HEK293 (cell line): Measurements from ENCODE around the gene KRT80.

ENCODE experiments used
- CTCF ChIA-PET: fragments of 350-600 bp; formaldehyde crosslinking; extraction: SDS; loops from one replicate; lab custom pipeline; 2021; ENCODE audit warnings: antibody characterized with exemption; lab: Yijun Ruan, JAX
- POLR2A ChIA-PET: fragments of 300-600 bp; formaldehyde crosslinking; extraction: SDS; loops from one replicate; lab custom pipeline; 2020; ENCODE audit warnings: antibody characterized with exemption, inconsistent platforms; lab: Yijun Ruan, JAX
- H3K27ac ChIP-seq: fragments of 200-500 bp; sonication (Bioruptor generic); 2 replicates; pipeline ENCODE4 v1.5.1; 2014; ENCODE audit warnings: low read depth, low read length, control low read depth, inconsistent platforms; ENCODE audit errors: extremely low read depth
- H3K36me3 ChIP-seq, 2 experiments: fragments of 200-500 bp in 1 of 2; sonication (Bioruptor generic) in 1 of 2; 1 replicate in 1 of 2; 2 replicates in 1 of 2; pipeline ENCODE4 v1.5.1; 2014 to 2017; ENCODE audit warnings: inconsistent platforms in 2 of 2, low read length in 2 of 2; ENCODE audit not compliant: control insufficient read depth in 2 of 2, insufficient read depth in 1 of 2
- H3K4me1 ChIP-seq: fragments of 200-500 bp; sonication (Bioruptor generic); 2 replicates; pipeline ENCODE4 v1.5.1; 2014; ENCODE audit warnings: mild to moderate bottlenecking, low read length, inconsistent platforms; ENCODE audit not compliant: control insufficient read depth, insufficient read depth
- H3K4me3 ChIP-seq: 2 replicates; pipeline ENCODE4 v1.5.1; 2011; ENCODE audit warnings: low read depth, mild to moderate bottlenecking, control low read depth, low read length, moderate library complexity
- H3K9me3 ChIP-seq: fragments of 200-500 bp; sonication (Bioruptor generic); 2 replicates; pipeline ENCODE4 v1.5.1; 2014; ENCODE audit warnings: low read depth, low read length, inconsistent platforms; ENCODE audit not compliant: control insufficient read depth, insufficient read depth
- GLIS1 ChIP-seq: fragments of 450-650 bp; formaldehyde crosslinking; IDR thresholded peaks from 2 replicates; pipeline ENCODE4 v1.5.1; 2016; ENCODE audit warnings: missing biosample characterization, missing genetic modification characterization
- IKZF3 ChIP-seq: fragments of 450-650 bp; IDR thresholded peaks from 2 replicates; pipeline ENCODE4 v1.5.0; 2018; ENCODE audit warnings: missing biosample characterization, mild to moderate bottlenecking, missing genetic modification characterization, moderate library complexity
- SCRT2 ChIP-seq: fragments of 450-650 bp; formaldehyde crosslinking; IDR thresholded peaks from 2 replicates; pipeline ENCODE4 v1.5.1; 2016; ENCODE audit warnings: missing biosample characterization, missing genetic modification characterization
- ZBTB17 ChIP-seq: fragments of 450-650 bp; formaldehyde crosslinking; IDR thresholded peaks from 2 replicates; pipeline ENCODE4 v1.5.1; 2016; ENCODE audit warnings: missing biosample characterization, missing genetic modification characterization
- ZBTB48 ChIP-seq: fragments of 450-650 bp; formaldehyde crosslinking; IDR thresholded peaks from 2 replicates; pipeline ENCODE4 v1.5.1; 2016; ENCODE audit warnings: missing biosample characterization, missing genetic modification characterization
- ZFP37 ChIP-seq: fragments of 450-650 bp; formaldehyde crosslinking; IDR thresholded peaks from 2 replicates; pipeline ENCODE4 v1.5.1; 2016; ENCODE audit warnings: missing biosample characterization, missing genetic modification characterization
- ZNF2 ChIP-seq: fragments of 450-650 bp; formaldehyde crosslinking; IDR thresholded peaks from 2 replicates; pipeline ENCODE4 v1.5.1; 2016; ENCODE audit warnings: missing biosample characterization, missing genetic modification characterization
- ZNF248 ChIP-seq: fragments of 450-650 bp; formaldehyde crosslinking; IDR thresholded peaks from 2 replicates; pipeline ENCODE4 v1.5.1; 2017; ENCODE audit warnings: missing biosample characterization, missing genetic modification characterization
- ZNF341 ChIP-seq: fragments of 450-650 bp; formaldehyde crosslinking; IDR thresholded peaks from 2 replicates; pipeline ENCODE4; 2016; ENCODE audit warnings: low read depth, missing biosample characterization, missing genetic modification characterization
- ZNF501 ChIP-seq: fragments of 450-650 bp; formaldehyde crosslinking; IDR thresholded peaks from 2 replicates; pipeline ENCODE4 v1.5.1; 2016; ENCODE audit warnings: missing biosample characterization, missing genetic modification characterization
- ZNF596 ChIP-seq: fragments of 450-650 bp; IDR thresholded peaks from 2 replicates; pipeline ENCODE4 v1.5.0; 2018; ENCODE audit warnings: missing biosample characterization, mild to moderate bottlenecking, missing genetic modification characterization, moderate library complexity
- ZNF600 ChIP-seq: fragments of 450-650 bp; formaldehyde crosslinking; IDR thresholded peaks from 2 replicates; pipeline ENCODE4 v1.5.1; 2016; ENCODE audit warnings: missing biosample characterization, missing genetic modification characterization
- ZNF629 ChIP-seq: fragments of 450-650 bp; formaldehyde crosslinking; IDR thresholded peaks from 2 replicates; pipeline ENCODE4 v1.5.1; 2017; ENCODE audit warnings: missing biosample characterization, missing genetic modification characterization
- ZNF654 ChIP-seq: fragments of 450-650 bp; formaldehyde crosslinking; IDR thresholded peaks from 2 replicates; pipeline ENCODE4 v1.5.1; 2016; ENCODE audit warnings: low read depth, missing biosample characterization, missing genetic modification characterization
- ZNF701 ChIP-seq: fragments of 450-650 bp; formaldehyde crosslinking; IDR thresholded peaks from 2 replicates; pipeline ENCODE4 v1.5.1; 2016; ENCODE audit warnings: missing biosample characterization, missing genetic modification characterization
- TF ChIP-seq, protein P1 (sequence below): fragments of 450-650 bp; formaldehyde crosslinking; IDR thresholded peaks from 2 replicates; pipeline ENCODE4 v1.5.1; 2017; ENCODE audit warnings: missing biosample characterization, missing genetic modification characterization
- TF ChIP-seq, protein P2 (sequence below): fragments of 450-650 bp; formaldehyde crosslinking; IDR thresholded peaks from 2 replicates; pipeline ENCODE4 v1.5.1; 2016; ENCODE audit warnings: missing biosample characterization, missing genetic modification characterization
- TF ChIP-seq, protein P3 (sequence below): fragments of 450-650 bp; formaldehyde crosslinking; IDR thresholded peaks from 2 replicates; pipeline ENCODE4 v1.5.1; 2016; ENCODE audit warnings: missing biosample characterization, missing genetic modification characterization

Gene KRT80

DNA sequence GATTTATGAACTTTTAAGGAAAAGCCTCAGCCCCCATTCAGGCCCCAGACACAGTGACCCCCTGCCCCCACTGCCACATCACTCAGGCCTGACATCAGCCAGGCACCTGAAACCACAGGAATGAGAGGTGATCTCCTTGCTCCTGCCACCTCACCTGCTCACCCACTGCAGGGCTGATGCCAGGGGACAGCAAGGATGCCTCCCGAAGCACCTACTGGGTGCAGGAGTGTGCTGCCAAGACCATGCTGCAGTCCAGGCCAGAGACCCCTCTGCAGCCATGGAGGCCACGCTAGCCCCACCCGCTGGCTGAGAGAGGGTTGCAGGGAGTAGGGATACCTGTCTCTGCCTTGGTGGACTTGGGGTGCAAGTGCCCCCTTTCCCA is 22.6 kb upstream of the KRT80 start (continued):
- TF ChIP-seq, protein P1, sequence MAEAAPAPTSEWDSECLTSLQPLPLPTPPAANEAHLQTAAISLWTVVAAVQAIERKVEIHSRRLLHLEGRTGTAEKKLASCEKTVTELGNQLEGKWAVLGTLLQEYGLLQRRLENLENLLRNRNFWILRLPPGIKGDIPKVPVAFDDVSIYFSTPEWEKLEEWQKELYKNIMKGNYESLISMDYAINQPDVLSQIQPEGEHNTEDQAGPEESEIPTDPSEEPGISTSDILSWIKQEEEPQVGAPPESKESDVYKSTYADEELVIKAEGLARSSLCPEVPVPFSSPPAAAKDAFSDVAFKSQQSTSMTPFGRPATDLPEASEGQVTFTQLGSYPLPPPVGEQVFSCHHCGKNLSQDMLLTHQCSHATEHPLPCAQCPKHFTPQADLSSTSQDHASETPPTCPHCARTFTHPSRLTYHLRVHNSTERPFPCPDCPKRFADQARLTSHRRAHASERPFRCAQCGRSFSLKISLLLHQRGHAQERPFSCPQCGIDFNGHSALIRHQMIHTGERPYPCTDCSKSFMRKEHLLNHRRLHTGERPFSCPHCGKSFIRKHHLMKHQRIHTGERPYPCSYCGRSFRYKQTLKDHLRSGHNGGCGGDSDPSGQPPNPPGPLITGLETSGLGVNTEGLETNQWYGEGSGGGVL = no peak
- TF ChIP-seq ZNF629 (tag by site-specific recombination) (no peak), ZNF596 (tag by site-specific recombination) (no peak), ZNF701 (tag by site-specific recombination) (no peak)

DNA sequence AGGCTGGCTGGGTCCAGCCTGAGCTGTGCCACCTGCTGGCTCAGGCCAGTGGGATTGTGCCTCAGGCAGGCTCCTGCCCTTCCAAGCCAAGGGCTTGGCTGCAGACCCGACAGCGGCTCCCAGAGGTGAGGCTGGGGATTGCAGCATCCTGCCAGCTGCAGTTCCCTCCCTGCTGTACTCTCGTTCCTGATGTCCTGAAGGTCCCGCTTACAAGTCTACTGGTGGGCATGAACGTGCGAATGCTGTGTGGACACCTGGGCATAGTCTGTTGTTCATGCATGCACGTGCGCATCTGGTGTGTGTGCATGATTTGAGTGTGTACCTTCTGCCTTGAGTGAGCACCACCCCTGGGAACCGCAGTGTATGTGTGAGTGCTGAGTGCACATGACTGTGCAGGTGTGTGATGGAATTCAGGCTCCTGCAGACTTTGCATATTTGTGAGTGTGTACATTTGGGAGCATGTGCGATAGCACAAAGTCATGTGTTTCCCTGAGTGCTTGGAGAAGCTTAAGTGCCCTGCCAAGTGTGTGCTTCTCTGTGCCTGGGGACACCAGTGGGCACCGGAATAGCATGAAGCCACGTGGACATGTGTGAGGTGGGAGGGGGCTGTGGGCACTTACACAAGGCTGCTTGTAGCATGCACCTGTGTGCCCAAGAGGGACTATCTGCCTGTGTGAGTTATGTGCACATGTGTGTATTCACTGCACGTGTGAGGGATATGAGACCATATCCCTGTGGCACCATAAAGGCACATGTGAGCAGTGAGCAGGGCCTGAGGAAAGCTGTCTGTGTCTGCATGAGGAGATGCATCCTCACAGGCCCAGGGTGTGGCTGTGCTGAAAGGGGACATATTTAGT is 22.0 kb upstream of the KRT80 start:
- no peak overlapping the region for H3K27ac ChIP-seq
- POLR2A ChIA-PET = interaction anchor here (0.5 kb wide), 1 partner anchor 59 kb away, joined by 3 read pairs; no protein-coding TSS in a partner anchor
- CTCF ChIA-PET = interaction anchor here (0.5 to 8.0 kb wide), 35 partner anchors 8 to 757 kb away, joined by 3 to 62 read pairs (median 5); partner anchors contain the start of gene KRT80
- H3K9me3 ChIP-seq = no peaks in the 10 kb centered on the region
- no peaks in the 10 kb centered on the region for H3K36me3 ChIP-seq
- TF ChIP-seq GLIS1 (tag by site-specific recombination) = no peak
- TF ChIP-seq ZNF248 (tag by site-specific recombination) = no peak
- TF ChIP-seq, protein P2, sequence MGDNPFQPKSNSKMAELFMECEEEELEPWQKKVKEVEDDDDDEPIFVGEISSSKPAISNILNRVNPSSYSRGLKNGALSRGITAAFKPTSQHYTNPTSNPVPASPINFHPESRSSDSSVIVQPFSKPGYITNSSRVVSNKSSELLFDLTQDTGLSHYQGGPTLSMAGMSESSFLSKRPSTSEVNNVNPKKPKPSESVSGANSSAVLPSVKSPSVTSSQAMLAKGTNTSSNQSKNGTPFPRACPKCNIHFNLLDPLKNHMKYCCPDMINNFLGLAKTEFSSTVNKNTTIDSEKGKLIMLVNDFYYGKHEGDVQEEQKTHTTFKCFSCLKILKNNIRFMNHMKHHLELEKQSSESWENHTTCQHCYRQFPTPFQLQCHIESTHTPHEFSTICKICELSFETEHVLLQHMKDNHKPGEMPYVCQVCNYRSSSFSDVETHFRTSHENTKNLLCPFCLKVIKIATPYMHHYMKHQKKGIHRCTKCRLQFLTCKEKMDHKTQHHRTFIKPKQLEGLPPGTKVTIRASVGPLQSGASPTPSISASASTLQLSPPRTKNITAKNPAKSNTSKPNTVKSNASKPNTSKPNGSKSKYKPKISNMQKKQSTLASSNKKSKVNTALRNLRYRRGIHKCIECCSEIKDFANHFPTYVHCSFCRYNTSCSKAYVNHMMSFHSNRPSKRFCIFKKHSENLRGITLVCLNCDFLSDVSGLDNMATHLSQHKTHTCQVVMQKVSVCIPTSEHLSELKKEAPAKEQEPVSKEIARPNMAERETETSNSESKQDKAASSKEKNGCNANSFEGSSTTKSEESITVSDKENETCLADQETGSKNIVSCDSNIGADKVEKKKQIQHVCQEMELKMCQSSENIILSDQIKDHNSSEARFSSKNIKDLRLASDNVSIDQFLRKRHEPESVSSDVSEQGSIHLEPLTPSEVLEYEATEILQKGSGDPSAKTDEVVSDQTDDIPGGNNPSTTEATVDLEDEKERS = no peak
- TF ChIP-seq ZBTB48 (tag by site-specific recombination) = 0 out of 2 replicates have a peak, but pooled peaks have one; percentile 19
- TF ChIP-seq ZFP37 (tag by site-specific recombination) = 0 out of 2 replicates have a peak, but pooled peaks have one; percentile 44
- TF ChIP-seq ZBTB17 (tag by site-specific recombination) = 0 out of 2 replicates have a peak, but pooled peaks have one; percentile 27
- 0 out of 2 replicates have a peak, but pooled peaks have one; percentile 44 for TF ChIP-seq ZNF501 (tag by site-specific recombination)
- TF ChIP-seq ZNF2 = 0 out of 2 replicates have a peak, but pooled peaks have one; percentile 27
- TF ChIP-seq ZNF341 (tag by site-specific recombination) = peak; percentile 63
- peak; percentile 64; the same call in 1 of the 2 replicates for TF ChIP-seq IKZF3 (tag by site-specific recombination)
- peak; percentile 71; the same call in 1 of the 2 replicates for TF ChIP-seq ZNF600 (tag by site-specific recombination)
- TF ChIP-seq, protein P3, sequence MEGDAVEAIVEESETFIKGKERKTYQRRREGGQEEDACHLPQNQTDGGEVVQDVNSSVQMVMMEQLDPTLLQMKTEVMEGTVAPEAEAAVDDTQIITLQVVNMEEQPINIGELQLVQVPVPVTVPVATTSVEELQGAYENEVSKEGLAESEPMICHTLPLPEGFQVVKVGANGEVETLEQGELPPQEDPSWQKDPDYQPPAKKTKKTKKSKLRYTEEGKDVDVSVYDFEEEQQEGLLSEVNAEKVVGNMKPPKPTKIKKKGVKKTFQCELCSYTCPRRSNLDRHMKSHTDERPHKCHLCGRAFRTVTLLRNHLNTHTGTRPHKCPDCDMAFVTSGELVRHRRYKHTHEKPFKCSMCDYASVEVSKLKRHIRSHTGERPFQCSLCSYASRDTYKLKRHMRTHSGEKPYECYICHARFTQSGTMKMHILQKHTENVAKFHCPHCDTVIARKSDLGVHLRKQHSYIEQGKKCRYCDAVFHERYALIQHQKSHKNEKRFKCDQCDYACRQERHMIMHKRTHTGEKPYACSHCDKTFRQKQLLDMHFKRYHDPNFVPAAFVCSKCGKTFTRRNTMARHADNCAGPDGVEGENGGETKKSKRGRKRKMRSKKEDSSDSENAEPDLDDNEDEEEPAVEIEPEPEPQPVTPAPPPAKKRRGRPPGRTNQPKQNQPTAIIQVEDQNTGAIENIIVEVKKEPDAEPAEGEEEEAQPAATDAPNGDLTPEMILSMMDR = peak; percentile 98
- peak; percentile 45; the same call in 1 of the 2 replicates for TF ChIP-seq SCRT2 (tag by site-specific recombination)
- TF ChIP-seq ZNF654 = peak; percentile 50
- H3K4me3 ChIP-seq = no peak overlapping the region
- no peaks in the 10 kb centered on the region; the same call in 1 of the 2 replicates for H3K4me1 ChIP-seq
